ENCODE measurements around the gene L3MBTL4.

DNA sequence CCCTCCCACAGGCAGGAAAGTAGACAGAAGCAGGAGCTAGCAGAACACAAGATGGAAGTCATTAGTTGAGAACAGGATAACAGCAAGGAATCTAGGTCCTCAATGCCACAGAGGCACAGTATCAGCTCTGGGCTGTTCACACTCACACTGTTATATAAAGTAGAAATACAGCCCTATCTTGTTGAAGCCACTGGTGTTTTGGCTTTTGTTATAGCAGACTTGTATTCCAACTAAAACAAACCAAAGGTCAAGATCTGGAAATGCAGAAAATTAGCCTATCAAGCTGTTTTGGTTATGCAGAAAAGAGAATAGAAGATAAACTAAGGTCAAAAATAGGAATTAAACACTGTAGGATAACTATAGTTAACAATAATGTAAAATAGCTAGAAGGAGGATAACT lies 37.5 kb upstream of the L3MBTL4 start:
- TF ChIP-seq, protein P1, sequence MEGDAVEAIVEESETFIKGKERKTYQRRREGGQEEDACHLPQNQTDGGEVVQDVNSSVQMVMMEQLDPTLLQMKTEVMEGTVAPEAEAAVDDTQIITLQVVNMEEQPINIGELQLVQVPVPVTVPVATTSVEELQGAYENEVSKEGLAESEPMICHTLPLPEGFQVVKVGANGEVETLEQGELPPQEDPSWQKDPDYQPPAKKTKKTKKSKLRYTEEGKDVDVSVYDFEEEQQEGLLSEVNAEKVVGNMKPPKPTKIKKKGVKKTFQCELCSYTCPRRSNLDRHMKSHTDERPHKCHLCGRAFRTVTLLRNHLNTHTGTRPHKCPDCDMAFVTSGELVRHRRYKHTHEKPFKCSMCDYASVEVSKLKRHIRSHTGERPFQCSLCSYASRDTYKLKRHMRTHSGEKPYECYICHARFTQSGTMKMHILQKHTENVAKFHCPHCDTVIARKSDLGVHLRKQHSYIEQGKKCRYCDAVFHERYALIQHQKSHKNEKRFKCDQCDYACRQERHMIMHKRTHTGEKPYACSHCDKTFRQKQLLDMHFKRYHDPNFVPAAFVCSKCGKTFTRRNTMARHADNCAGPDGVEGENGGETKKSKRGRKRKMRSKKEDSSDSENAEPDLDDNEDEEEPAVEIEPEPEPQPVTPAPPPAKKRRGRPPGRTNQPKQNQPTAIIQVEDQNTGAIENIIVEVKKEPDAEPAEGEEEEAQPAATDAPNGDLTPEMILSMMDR (IDR thresholded peaks at IDR 0.05; ENCODE audit: poor library complexity), result no peak
- TF ChIP-seq EZH2 (IDR thresholded peaks at IDR 0.05; ENCODE audit: borderline replicate concordance) (no peak), EZH2phosphoT487 (IDR thresholded peaks at IDR 0.05; ENCODE audit: low read depth, severe bottlenecking, unreplicated experiment) (no peak)

Measured in hepatocyte (in vitro differentiated cells).